ENCODE results near the gene SULT1C3.
"Not testable (repeated sequence)": the region's sequence is repeated elsewhere in the genome, so short reads cannot be mapped to it uniquely, and the experiment has no call there.

The SULT1C3 gene

GRCh38 chr2:108244667-108245414, 5.1 kb downstream of the SULT1C3 start:
- in situ Hi-C loops (cut with HindIII; ENCODE audit: low sequenced_read_pairs), result no loop called here

DNA sequence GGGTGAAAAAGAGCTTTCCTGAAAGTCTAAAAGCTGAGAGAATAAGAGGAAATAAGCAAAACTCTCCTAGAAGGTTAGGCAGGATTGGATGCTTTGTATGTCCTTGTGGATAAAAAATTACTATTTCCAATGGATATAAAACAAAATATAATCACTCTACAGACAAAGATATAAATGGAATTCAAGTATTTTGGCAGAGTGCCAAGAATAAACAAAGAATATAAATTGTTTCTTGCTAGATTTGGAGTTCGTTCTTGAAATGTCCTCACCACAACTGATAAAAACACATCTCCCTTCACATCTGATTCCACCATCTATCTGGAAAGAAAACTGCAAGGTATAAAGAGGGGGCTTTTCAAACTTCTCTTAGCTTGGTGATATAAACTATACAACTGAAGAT, 13.3 kb downstream of the SULT1C3 start:
- in situ Hi-C loops (cut with HindIII; ENCODE audit: low sequenced_read_pairs), result no loop called here

- in situ Hi-C loops (cut with HindIII; ENCODE audit: low sequenced_read_pairs), result no loop called here
Observed at GRCh38 chr2:108257757-108258331, 18.1 kb downstream of the SULT1C3 start.

- in situ Hi-C loops (cut with HindIII; ENCODE audit: low sequenced_read_pairs), result no loop called here
Observed at GRCh38 chr2:108260773-108261172, 21.0 kb downstream of the SULT1C3 start.

DNA sequence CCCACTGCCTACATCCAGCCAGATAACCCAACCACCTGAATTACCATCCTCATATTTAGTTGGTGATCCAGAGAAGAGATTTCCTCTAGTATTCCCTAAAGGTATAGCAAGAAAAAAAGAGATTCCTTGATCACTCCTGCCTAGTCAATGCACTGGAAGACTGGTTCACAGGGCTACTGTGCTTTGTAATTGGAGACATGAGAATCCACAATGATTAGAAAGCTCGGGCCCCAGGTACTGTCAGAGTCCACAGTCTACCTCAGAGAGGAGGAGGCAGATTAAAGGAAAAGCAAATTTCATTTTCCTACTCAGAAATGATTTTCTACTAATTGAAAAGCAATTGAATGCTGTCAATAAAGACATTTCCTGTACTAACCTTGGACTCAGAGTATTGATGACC, 22.3 kb downstream of the SULT1C3 start:
- in situ Hi-C loops (cut with HindIII; ENCODE audit: low sequenced_read_pairs), result no loop called here

DNA sequence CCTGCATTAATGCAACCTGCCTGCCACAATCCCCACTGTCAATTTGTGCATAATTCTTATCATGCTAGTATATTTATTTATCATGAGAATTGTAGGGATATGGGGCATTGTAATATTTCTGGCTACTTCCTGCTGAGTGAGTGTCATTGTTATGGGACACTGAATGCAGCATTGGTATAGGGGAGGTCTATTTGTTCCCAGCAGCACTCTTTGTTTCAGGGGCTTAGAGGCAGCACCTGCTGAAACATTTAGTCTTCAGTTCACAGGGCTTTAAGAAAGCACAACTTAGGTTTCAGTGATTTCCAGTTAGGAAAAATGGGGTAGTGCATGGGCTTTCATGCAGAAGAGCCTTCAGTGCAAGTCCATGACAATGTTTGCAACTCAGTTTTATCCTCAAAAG, 23.6 kb downstream of the SULT1C3 start:
- in situ Hi-C loops (cut with HindIII; ENCODE audit: low sequenced_read_pairs), result no loop called here

- in situ Hi-C loops (cut with HindIII; ENCODE audit: low sequenced_read_pairs), result no loop called here
Observed at GRCh38 chr2:108266218-108266617, 26.4 kb downstream of the SULT1C3 start.

- in situ Hi-C loops (cut with HindIII; ENCODE audit: low sequenced_read_pairs), result no loop called here
Observed at GRCh38 chr2:108267101-108267500, 27.3 kb downstream of the SULT1C3 start.

GRCh38 chr2:108268001-108268400, 28.2 kb downstream of the SULT1C3 start:
- in situ Hi-C loops (cut with HindIII; ENCODE audit: low sequenced_read_pairs), result no loop called here

DNA sequence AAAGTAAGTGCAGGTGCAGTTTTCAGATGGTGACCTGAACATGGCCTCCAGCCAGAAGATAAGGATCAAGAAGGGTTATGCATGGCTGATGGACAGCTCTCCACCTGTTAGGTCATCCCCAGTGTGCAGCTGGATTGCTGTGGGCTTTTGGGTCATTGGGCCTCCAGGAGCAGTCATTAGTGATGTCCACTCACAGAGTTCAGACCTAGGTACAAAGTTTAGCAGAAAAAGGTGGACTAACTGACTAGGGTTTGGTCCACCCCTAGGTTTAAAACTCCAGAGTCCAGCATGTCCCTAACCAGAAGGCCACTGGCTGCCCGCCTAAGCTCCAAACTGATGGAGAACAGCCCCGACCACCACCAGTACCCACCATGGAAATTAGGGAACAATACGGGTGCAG, 30.6 kb downstream of the SULT1C3 start:
- in situ Hi-C loops (cut with HindIII; ENCODE audit: low sequenced_read_pairs), result no loop called here

DNA sequence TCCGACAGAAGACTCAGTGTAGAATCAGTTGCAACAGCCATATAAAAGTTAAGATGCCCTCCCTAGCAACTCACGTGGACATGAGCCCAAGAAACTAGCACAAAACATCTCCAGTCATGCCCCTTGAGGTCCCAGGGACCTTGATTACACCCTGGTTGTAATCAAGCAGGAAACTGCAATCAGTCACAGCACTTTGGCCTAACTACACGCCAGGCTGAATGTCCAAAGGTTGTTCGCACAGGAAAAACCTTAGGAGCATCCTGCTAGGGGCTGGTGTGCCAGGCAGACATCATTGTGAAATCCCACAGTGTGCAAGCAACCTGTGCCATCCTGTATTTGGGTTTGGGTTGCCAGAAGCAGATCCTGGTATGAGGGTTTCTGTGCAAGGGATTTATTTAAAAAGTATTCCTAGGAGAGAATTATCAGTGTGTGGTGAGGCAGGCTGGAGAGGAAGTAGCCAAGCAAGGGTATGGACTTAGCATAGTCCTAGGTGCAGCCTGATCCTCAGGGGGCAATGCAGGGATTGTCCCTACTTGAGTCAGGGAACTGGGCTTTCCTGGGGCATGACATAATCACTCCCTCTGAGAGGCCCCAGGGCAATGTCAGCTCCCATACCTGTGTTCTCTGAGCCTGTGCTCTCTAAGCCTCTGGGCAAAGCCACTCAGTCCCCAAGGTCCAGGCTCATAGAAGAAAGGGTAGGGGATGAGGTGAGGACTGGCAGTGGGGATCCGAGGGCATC, 31.2 kb downstream of the SULT1C3 start:
- in situ Hi-C loops (cut with HindIII; ENCODE audit: low sequenced_read_pairs), result no loop called here

- in situ Hi-C loops (cut with HindIII; ENCODE audit: low sequenced_read_pairs), result no loop called here
Observed at GRCh38 chr2:108271691-108272253, 32.0 kb downstream of the SULT1C3 start.

- in situ Hi-C loops (cut with HindIII; ENCODE audit: low sequenced_read_pairs), result no loop called here
Observed at GRCh38 chr2:108278631-108279030, 38.9 kb downstream of the SULT1C3 start.

DNA sequence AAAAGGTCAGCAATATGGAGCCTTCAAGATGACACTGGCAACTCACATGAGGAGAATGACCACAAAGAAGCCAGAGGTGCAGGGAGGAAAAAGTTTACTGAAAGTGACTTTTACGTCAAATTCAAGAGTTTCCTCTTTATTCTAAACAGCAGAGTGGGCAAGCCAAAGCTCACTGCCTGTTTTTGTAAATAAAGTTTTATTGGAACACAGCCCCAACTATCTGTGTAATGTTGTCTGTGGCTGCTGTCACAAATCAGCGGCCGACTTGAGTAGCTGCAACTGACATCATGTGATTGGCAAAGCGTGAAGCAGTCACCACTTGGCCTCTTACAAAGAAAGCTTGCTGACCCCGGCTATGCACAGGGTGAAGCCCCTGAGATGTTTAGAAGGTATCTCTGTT, 39.7 kb downstream of the SULT1C3 start:
- in situ Hi-C loops (cut with HindIII; ENCODE audit: low sequenced_read_pairs), result no loop called here

DNA sequence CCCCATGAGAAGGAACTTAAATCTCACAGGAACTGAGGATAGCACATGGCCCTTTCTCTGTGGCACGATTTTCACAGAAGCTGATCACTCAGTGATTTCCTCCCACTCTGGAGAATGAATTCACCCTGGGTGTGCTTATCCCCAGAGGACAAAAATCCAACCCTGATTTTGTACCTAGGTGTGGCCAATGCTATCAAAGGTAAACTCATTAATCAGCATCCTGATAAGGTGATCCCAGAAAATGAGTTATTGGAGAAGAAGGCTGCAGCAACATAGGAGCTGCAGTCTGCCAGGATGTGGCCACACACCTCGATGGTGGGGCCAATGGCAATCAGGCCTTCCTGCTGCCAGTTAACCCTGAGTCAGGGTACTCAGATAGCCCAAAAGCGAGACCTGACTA, 40.7 kb downstream of the SULT1C3 start:
- in situ Hi-C loops (cut with HindIII; ENCODE audit: low sequenced_read_pairs), result no loop called here

DNA sequence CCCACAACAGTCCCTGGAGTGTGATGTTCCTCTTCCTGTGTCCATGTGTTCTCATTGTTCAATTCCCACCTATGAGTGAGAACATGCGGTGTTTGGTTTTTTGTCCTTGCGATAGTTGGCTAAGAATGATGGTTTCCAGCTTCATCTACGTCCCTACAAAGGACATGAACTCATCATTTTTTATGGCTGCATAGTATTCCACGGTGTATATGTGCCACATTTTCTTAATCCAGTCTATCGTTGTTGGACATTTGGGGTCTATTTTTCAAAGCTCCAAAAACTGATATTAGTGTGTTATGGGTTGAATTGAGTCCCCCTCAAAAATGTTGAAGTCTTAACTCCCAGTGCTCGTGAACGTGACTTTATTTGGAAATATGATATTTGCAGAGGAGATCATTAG, 44.8 kb downstream of the SULT1C3 start:
- in situ Hi-C loops (cut with HindIII; ENCODE audit: low sequenced_read_pairs), result not testable (repeated sequence)

GRCh38 chr2:108285616-108286015, 45.8 kb downstream of the SULT1C3 start:
- in situ Hi-C loops (cut with HindIII; ENCODE audit: low sequenced_read_pairs), result no loop called here

DNA sequence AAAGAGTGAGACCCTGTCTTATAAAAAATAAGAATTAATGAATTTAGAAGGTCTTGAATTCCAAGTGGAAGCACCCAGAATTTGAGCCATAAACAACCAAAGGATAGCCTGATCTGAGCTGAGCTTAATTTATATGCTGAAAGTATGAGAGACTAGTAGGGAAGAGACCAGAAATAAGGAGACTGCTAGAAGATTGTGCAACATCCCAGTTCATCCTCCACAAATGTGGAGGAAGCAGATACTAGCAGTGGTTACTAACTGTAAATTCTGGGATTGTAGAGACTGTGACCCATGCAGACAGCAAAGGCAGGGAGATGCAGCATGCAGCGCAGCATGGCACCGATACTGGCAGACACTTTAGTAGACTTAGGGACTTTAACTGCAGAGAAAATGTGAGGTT, 47.4 kb downstream of the SULT1C3 start:
- in situ Hi-C loops (cut with HindIII; ENCODE audit: low sequenced_read_pairs), result no loop called here

GRCh38 chr2:108288534-108289106, 48.9 kb downstream of the SULT1C3 start, which contains the start of gene SULT1C2:
TSS of gene SULT1C2 (plus strand) at chr2:108288895. CDS start at chr2:108293668, 4,773 bp downstream.
- in situ Hi-C loops (cut with HindIII; ENCODE audit: low sequenced_read_pairs), result no loop called here

- in situ Hi-C loops (cut with HindIII; ENCODE audit: low sequenced_read_pairs), result no loop called here
Observed at GRCh38 chr2:108293850-108294249, 54.1 kb downstream of the SULT1C3 start.

DNA sequence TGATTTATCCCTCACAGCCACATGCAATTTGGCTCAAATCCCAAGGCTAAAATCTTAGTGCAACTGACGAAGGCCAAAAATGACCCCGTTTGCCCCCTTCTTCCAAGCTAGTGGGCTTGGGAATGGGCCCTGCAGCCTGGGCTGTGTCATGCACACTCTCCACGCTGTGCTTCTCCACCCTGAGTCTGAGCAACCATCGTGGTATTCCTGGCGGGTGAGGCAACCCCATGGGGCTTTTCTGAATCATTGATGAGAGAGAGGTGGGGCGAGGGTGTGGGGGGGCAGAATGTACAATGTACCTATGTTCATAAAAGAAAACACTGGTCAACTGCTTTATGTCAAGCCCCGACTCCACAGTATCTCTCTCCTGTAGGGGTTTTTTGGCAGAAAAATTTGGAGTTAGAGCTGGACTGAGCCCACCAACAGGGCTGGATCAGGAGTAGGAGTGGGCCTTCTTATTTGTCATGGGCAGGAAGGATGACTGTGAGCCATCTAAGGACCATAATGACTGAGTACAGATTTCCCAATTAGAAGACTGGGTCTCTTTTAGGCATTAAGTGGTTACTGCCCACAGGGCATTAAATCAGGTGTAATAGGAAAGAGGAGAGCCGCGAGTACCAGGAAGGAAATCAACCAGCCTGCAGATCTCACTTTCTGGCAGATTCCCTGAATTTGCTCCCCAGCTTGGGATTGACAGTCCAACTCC, 57.8 kb downstream of the SULT1C3 start:
- in situ Hi-C loops (cut with HindIII; ENCODE audit: low sequenced_read_pairs), result no loop called here

All from DLD1 (cell line).